ENCODE data around the gene PVALEF. TPM values are rescaled to one million over a fixed set of nuclear protein-coding genes. Genes with fewer than 3 reads are reported as not detected.
A peak's percentile ranks its signal among the peaks of the same experiment; 100 is the strongest.
"Not testable (repeated sequence)": the region's sequence is repeated elsewhere in the genome, so short reads cannot be mapped to it uniquely, and the experiment has no call there.

The PVALEF gene
- total RNA-seq, 1 donor from 2014 or later = not detected

DNA sequence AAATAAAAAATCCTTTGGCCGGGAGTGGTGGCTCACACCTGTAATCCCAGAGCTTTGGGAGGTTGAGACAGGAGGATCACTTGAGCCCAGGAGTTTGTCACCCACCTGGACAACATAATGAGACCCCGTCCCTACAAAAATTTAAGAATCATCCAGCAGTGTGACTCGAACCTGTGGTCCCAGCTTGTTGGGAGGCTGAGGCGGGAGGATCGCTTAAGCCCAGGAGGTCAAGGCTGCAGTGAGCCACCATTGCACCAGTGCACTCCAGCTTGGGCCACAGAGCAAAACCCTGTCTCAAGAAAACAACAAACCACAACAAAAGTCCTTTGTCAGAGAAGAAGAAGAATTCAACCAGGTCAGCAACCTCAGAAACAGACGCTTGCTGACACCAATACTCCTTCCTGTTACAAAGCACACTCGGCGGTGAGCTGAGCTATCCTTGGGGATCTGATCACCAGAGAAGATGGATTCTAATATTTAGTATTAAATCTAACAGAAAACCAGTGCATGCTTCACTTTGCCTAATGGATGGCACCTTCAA, 12.9 kb upstream of the PVALEF start:
- Mint-ChIP-seq H3K4me1 (ENCODE audit: low read depth) (peaks cover 2% of the 10 kb centered on the region), H3K9me3 (ENCODE audit: low read depth) (no peaks in the 10 kb centered on the region), H3K4me3 (ENCODE audit: unreplicated experiment) (no peak overlapping the region), H3K36me3 (ENCODE audit: low read depth) (no peaks in the 10 kb centered on the region), H3K27me3 (ENCODE audit: low read depth) (peaks cover 7% of the 10 kb centered on the region), H3K27ac (ENCODE audit: unreplicated experiment) (no peak overlapping the region)
- no peak for DNase-seq (ENCODE audit: low spot score)
- TF ChIP-seq, protein P1, sequence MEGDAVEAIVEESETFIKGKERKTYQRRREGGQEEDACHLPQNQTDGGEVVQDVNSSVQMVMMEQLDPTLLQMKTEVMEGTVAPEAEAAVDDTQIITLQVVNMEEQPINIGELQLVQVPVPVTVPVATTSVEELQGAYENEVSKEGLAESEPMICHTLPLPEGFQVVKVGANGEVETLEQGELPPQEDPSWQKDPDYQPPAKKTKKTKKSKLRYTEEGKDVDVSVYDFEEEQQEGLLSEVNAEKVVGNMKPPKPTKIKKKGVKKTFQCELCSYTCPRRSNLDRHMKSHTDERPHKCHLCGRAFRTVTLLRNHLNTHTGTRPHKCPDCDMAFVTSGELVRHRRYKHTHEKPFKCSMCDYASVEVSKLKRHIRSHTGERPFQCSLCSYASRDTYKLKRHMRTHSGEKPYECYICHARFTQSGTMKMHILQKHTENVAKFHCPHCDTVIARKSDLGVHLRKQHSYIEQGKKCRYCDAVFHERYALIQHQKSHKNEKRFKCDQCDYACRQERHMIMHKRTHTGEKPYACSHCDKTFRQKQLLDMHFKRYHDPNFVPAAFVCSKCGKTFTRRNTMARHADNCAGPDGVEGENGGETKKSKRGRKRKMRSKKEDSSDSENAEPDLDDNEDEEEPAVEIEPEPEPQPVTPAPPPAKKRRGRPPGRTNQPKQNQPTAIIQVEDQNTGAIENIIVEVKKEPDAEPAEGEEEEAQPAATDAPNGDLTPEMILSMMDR (IDR thresholded peaks at IDR 0.05) = no peak

DNA sequence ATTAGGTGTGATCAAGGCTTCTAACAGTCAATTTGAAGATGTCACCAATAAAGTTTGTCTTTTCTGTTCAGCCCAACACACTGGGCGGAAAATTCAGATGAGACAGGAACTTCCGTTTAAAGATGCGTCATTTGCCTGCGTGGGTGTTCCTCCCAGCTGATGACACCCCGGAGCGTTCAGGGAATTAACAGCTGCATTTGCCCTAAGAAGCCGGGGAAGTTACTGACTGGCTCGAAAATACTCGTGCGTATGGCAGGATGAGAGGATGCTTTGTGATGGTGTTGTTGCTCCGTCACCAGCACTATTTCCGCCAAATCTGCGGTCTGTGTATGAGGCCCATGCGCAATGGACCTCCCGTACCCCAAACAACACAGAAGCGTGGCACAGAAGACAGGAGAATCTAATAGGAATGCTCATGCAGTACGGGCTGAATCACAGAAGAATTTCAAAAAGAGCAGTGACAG, 11.9 kb upstream of the PVALEF start:
- H3K36me3 Mint-ChIP-seq (ENCODE audit: low read depth) = no peaks in the 10 kb centered on the region
- peaks cover 7% of the 10 kb centered on the region for H3K27me3 Mint-ChIP-seq (ENCODE audit: low read depth)
- TF ChIP-seq, protein P1 (IDR thresholded peaks at IDR 0.05) = no peak
- H3K4me3 Mint-ChIP-seq (ENCODE audit: unreplicated experiment) = no peak overlapping the region
- H3K9me3 Mint-ChIP-seq (ENCODE audit: low read depth) = no peaks in the 10 kb centered on the region
- peaks cover 2% of the 10 kb centered on the region for H3K4me1 Mint-ChIP-seq (ENCODE audit: low read depth)
- peak overlapping the region; percentile 13 for H3K27ac Mint-ChIP-seq (ENCODE audit: unreplicated experiment)
- DNase-seq (ENCODE audit: low spot score) = no peak

DNA sequence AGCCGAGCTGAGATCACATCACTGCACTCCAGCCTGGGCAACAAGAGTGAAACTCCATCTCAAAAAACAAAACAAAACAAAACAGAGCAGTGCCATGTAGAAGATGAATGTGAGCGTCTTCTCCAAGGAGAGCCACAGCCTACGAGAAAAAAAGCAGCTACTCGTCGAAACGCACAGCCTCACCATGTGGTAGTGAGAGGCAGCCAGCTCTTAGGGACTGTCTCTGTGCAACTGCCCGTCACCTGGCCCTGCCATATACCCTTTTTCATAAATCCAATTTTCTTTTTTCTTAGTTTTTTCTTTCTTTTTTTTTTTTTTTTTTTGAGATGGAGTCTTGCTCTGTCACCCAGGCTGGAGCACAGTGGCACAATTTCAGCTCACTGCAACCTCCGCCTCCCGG, 11.3 kb upstream of the PVALEF start:
- H3K4me1 Mint-ChIP-seq (ENCODE audit: low read depth); DNase-seq (ENCODE audit: low spot score); H3K4me3 Mint-ChIP-seq (ENCODE audit: unreplicated experiment); H3K36me3 Mint-ChIP-seq (ENCODE audit: low read depth); H3K27ac Mint-ChIP-seq (ENCODE audit: unreplicated experiment); H3K27me3 Mint-ChIP-seq (ENCODE audit: low read depth); H3K9me3 Mint-ChIP-seq (ENCODE audit: low read depth): not testable (repeated sequence)

DNA sequence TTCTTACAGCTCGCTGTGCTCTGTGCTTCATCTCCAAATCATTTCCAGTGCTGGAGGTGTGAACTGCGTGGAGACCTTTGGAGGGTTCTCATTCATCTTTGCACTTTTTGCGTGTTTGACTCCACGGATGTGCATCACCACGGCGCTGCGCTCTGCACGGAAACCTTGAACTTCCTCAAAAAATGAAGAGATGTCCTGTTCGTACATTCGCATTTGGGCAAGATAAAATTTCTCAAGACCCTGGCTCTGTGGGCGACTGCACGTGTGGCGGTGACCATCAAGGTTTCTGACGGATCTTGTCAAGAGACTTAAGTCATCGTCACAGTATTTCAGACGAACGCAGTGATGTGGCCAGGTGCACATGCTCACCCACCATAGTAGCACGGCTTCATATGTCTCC, 10.3 kb upstream of the PVALEF start:
- TF ChIP-seq, protein P1 (IDR thresholded peaks at IDR 0.05) = no peak
- Mint-ChIP-seq H3K4me3 (ENCODE audit: unreplicated experiment) (no peak overlapping the region), H3K9me3 (ENCODE audit: low read depth) (no peaks in the 10 kb centered on the region), H3K27me3 (ENCODE audit: low read depth) (peaks cover 7% of the 10 kb centered on the region), H3K36me3 (ENCODE audit: low read depth) (no peaks in the 10 kb centered on the region), H3K27ac (ENCODE audit: unreplicated experiment) (no peak overlapping the region), H3K4me1 (ENCODE audit: low read depth) (peaks cover 2% of the 10 kb centered on the region)
- no peak for DNase-seq (ENCODE audit: low spot score)

DNA sequence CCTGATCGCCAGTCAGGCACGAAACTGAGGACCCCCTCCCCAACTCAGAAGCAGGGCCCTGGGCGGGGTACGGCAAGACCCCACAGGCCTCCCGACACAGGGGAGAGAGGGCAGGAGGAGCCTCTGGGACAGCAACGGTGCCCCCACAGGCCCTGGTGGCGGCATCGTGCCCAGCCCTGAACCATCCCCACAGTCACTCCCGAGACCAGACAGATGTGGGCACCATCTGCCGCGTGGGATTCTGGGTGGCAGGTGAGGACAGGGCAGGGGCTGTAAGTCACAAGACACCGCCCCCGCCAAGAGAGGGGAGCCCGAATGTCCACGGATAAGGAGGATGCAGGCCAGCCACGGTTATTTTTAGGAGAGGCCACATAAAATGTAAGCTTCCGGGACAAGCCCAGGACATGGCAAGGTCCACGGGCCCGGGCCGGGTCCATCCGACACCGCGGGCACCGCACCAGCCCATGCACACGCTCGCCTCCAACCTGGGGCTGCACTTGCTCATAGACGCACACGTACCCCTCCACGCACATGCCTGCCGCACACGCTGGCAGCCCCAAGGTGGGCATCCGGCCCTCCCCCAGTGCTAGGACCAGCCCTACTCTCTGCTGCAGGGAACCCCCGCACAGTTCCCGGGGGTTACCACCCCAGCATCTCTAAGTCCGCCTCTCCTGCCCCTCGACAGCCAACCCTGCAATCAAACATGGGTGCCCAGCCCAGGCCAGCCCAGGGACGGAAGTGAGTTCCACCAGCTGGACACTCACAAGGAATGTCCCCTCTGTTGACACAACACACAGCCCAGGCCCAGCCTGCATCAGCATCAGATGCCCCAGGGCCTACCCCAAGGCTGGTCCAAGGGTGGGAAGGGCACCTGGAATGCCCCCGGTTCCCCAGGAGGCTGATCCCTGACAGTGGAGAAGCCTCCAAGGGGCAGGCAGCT, 8.2 kb upstream of the PVALEF start:
- Mint-ChIP-seq H3K4me3 (ENCODE audit: unreplicated experiment) (no peak overlapping the region), H3K27me3 (ENCODE audit: low read depth) (peaks cover 2% of the 10 kb centered on the region), H3K4me1 (ENCODE audit: low read depth) (peaks cover 2% of the 10 kb centered on the region), H3K9me3 (ENCODE audit: low read depth) (no peaks in the 10 kb centered on the region), H3K36me3 (ENCODE audit: low read depth) (no peaks in the 10 kb centered on the region), H3K27ac (ENCODE audit: unreplicated experiment) (no peak overlapping the region)
- DNase-seq (ENCODE audit: low spot score) = no peak
- TF ChIP-seq, protein P1 (IDR thresholded peaks at IDR 0.05) = no peak

Measured in chondrocyte (in vitro differentiated cells).